Limb (tissue), 2 donors: ENCODE results near the gene GNGT1.

Experiments
- DNase-seq, 2 donors: peaks; one replicate each; pipeline ENCODE4 v3.0.0-alpha.2; 2016; ENCODE audit errors: extremely low spot score in 2 of 2

Gene GNGT1

DNA sequence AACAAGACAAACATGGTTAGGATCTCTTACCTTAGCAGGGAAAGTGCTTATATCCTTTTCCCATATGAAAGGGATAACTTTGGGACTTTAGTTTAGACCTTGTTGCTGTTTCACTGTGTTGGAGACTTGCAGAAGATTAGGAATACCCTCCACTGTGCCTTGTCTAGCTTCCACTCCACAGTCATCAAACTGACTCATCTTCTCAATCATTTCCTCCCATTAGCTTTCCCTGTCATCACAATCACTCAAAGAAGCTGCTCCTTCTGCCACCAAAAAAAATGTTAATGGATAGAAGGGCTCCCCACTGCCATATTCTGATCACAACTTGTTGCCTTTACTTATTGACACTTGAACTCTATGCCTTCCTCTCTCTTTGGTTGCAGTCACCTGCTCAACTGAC lies 31.9 kb downstream of the GNGT1 start:
- no peak for DNase-seq

- DNase-seq = no peak
Observed at GRCh38 chr7:93941945-93942344, 35.6 kb downstream of the GNGT1 start.

- no peak for DNase-seq
Observed at GRCh38 chr7:93943816-93944540, 37.6 kb downstream of the GNGT1 start.

DNA sequence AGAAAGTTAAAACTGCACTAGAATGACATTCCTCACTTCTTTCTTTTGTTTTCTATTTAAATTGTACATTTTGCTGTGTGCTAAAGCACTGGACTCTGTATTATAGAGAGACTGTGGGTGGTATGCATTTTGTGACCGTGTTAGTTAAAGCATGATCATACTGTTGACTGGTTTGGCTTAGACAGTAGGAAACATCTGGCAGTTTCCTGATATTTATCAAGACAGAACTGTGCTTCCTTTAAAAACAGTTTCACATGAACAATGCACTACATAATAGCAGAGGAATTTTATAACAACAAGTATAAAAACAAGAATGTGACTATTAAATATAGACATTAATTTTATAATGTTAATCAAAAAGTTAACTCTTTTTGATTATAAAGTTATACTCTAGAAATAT lies 38.3 kb downstream of the GNGT1 start:
- peak in 1 of 2 donors; percentile 21 for DNase-seq

DNA sequence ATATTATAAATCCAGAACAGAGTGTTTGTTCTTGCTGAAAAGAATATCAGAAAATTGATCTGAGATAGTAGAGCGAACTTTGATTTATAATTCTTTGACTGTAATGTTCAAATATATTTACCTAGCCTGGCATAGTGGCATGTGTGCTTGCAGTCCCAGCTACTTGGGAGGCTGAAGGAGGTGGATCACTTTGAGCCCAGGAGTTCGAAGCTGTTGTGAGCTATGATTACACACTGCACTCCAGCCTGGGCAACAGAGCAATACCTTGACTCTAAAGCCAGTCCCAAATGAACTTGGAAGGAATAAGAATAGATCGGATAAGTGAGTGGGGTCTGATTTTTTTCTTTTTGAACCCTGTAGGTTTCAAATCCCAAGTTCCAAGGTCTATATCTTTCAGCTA lies 38.7 kb downstream of the GNGT1 start:
- no peak for DNase-seq

DNA sequence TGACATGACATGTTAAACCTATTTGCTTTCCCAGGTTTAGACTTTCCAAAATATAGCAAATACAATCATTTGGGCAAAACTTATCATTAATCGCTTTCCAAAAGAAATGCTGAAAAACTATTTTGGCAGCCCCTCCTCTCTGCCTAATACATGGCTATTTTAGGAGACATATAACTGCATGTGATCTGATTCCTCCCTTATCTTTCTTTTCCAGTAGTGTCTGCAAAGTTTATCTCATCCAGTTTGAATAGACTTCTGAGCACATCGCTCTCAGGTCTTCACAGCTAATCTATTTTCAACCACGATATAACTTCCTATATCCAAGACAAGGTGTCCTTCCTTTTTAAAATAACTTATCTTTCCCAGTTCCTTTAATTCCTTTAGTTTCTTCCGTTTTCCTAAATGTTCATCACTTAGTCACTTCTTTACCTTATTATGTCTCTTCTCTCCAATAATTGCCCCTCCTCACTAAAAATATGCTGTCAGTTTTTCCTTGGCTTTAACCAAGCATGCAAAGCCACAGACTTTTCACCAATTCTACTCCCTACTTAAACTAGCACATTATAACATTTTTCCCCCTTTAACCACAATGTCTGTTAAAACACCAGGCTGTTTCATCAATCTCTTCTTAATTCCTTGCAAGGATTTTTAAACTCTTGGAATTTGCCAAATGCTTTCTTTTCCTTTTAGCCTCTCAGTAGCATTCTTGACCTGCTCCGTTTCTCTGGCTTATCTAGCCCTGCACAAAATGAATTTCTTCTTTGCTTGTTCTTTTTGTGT lies 39.6 kb downstream of the GNGT1 start:
- DNase-seq = no peak

GRCh38 chr7:93948106-93948505 lies 41.7 kb downstream of the GNGT1 start:
- no peak for DNase-seq

DNA sequence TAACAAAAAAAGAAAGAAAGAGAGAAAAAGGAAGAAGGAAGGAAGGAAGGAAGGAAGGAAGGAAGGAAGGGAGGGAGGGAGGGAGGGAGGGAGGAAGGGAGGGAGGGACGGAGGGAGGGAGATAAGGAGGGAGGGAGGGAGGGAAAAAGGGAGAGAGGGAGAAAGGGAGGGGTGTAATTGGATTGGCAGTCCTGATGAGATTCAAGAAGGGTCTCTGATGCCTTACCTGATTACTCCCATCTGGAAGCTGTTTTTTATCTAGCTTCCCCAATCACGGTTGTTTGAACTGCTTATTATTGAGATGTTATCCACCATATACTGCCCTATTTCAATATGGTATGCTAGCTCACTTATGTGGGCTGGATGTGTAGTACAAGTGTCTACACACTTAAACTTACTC lies 42.5 kb downstream of the GNGT1 start:
- no peak for DNase-seq

- DNase-seq = no peak
Observed at GRCh38 chr7:93949423-93949822, 43.1 kb downstream of the GNGT1 start.

DNA sequence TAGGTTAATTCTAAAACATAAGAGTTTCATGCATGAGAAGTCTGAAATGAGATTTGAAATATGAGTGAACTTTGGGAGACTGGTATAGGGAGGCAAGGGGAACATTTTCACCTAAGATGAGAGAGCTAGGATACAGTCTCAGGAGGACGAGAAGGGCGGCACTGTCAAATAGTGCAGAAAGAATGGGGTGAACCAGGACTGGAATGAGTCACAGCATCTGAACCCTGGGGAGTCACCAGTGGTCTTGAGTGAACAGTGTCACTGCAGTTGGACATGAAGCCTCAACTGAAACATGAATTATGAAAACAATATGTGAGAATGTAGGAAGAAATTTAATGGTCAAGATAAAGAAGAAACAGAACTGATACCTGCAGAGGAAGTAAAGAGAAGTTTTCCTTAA lies 48.9 kb downstream of the GNGT1 start:
- no peak for DNase-seq

DNA sequence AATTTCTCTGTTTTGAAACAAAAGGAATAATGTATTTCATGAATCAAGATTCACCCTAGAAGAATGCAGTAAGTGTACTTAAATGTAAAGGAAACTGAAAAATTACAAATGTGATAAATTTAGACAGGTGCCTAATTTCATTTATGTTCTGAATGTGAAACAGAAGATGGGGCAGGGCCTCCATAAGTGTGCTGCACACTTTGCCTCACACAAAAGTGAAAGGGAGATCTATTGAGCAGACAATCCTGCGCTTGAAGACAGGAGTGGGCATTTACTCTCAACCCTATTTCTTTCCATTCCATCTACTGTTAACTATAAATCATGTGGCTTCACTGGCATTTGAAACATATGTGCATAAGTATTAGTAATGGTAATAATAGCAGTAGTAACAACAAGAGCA lies 51.4 kb downstream of the GNGT1 start:
- no peak for DNase-seq

DNA sequence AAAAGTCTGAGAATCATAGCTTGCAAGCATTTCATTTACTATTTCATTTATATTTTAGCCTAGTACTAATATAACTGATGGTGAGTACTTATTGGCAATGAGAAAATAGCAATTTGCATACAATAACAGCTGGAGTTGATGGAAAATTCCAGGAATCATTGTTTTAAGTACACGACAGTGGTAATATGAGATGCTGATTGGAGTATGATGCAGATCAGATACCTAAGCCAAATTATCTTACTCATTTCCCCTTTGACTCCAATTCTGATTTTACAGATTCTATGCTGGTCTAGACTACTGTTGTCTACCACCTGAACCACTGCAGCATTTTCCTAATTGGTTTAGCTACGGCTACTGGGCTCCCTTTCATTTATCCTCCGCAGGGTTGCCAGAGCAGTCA lies 51.8 kb downstream of the GNGT1 start:
- DNase-seq = no peak

- no peak for DNase-seq
Observed at GRCh38 chr7:93958651-93959050, 52.3 kb downstream of the GNGT1 start.
